Upper lobe of left lung (tissue), 4 donors: Measurements from ENCODE around the gene ALG2.

Experiments used
- EP300 ChIP-seq, 4 donors: sonication (generic); formaldehyde crosslinking; IDR thresholded peaks; one replicate each; pipeline ENCODE4 v1.5.1; 2017; ENCODE audit warnings: antibody characterized with exemption in 4 of 4, control low read depth in 2 of 4
- POLR2A ChIP-seq, 4 donors: fragments of 450-650 bp; IDR thresholded peaks; one replicate each; pipeline ENCODE4 v1.5.1; 2016 to 2017; ENCODE audit warnings: antibody characterized with exemption in 4 of 4, mild to moderate bottlenecking in 2 of 4
- POLR2AphosphoS5 ChIP-seq, 2 donors: sonication (generic); formaldehyde crosslinking; IDR thresholded peaks; one replicate each; pipeline ENCODE4 v1.5.1; 2017; ENCODE audit warnings: antibody characterized with exemption in 2 of 2
- TF ChIP-seq, protein P1 (sequence below), 6 experiments: fragments of 450-650 bp in 4 of 6; fragments of 200-600 bp in 2 of 6; sonication (generic) in 2 of 6; IDR thresholded peaks; one replicate each; pipeline ENCODE4 v1.5.1; 2016 to 2019; ENCODE audit warnings: antibody characterized with exemption in 6 of 6

GRCh38 chr9:99266255-99267023 is 44.7 kb upstream of the ALG2 start:
- TF ChIP-seq, protein P1, sequence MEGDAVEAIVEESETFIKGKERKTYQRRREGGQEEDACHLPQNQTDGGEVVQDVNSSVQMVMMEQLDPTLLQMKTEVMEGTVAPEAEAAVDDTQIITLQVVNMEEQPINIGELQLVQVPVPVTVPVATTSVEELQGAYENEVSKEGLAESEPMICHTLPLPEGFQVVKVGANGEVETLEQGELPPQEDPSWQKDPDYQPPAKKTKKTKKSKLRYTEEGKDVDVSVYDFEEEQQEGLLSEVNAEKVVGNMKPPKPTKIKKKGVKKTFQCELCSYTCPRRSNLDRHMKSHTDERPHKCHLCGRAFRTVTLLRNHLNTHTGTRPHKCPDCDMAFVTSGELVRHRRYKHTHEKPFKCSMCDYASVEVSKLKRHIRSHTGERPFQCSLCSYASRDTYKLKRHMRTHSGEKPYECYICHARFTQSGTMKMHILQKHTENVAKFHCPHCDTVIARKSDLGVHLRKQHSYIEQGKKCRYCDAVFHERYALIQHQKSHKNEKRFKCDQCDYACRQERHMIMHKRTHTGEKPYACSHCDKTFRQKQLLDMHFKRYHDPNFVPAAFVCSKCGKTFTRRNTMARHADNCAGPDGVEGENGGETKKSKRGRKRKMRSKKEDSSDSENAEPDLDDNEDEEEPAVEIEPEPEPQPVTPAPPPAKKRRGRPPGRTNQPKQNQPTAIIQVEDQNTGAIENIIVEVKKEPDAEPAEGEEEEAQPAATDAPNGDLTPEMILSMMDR (IDR thresholded peaks at IDR 0.05) = peak; percentile 69 to 81 (median 78)
- no peak for TF ChIP-seq POLR2A (IDR thresholded peaks at IDR 0.05)
- no peak for TF ChIP-seq POLR2AphosphoS5 (IDR thresholded peaks at IDR 0.05)
- no peak for TF ChIP-seq EP300 (IDR thresholded peaks at IDR 0.05)
